Measurements from ENCODE around the gene ARAP1. TPM values are rescaled to one million over a fixed set of nuclear protein-coding genes. Genes with fewer than 3 reads are reported as not detected.

Gene ARAP1
- total RNA-seq, 2 experiments from 2014 or later: 69.9 to 76.6 TPM

- ChIA-PET CTCF (interaction anchor here (0.6 to 2.5 kb wide), 11 partner anchors 8 to 928 kb away, joined by 3 to 23 read pairs (median 4); no protein-coding TSS in a partner anchor), POLR2A (interaction anchor here (0.6 to 0.7 kb wide), 2 partner anchors 10 to 1078 kb away, joined by 3 to 7 read pairs; no protein-coding TSS in a partner anchor)
- peaks cover 11% of the 10 kb centered on the region for H3K4me1 Mint-ChIP-seq
- no peak overlapping the region for H3K4me3 Mint-ChIP-seq
- H3K27me3 Mint-ChIP-seq: peaks cover 54% of the 10 kb centered on the region
- intact Hi-C loops (cut with DNase I, micrococcal nuclease): loop anchor here in 1 of 2 experiments (1.0 kb wide), 1 partner anchor 24 kb away; no protein-coding TSS in a partner anchor
- H3K27ac Mint-ChIP-seq: no peak overlapping the region
- peak; percentile 93 for ATAC-seq
- DNase-seq: peak; percentile 84
- H3K9me3 Mint-ChIP-seq (ENCODE audit: low read depth): peaks cover 7% of the 10 kb centered on the region
- H3K36me3 Mint-ChIP-seq (ENCODE audit: low read depth): no peaks in the 10 kb centered on the region
These were observed 83.4 kb downstream of the ARAP1 start for GRCh38 chr11:72668629-72669347.

GRCh38 chr11:72665911-72666472, 86.2 kb downstream of the ARAP1 start:
- intact Hi-C loops (cut with DNase I, micrococcal nuclease): no loop called here
- no peak for DNase-seq
- H3K27me3 Mint-ChIP-seq: peaks cover 33% of the 10 kb centered on the region
- H3K9me3 Mint-ChIP-seq (ENCODE audit: low read depth): peaks cover 7% of the 10 kb centered on the region
- ATAC-seq: no peak
- peaks cover 11% of the 10 kb centered on the region for H3K4me1 Mint-ChIP-seq
- no peak overlapping the region for H3K4me3 Mint-ChIP-seq
- H3K36me3 Mint-ChIP-seq (ENCODE audit: low read depth): no peaks in the 10 kb centered on the region
- POLR2A ChIA-PET: no interaction called here
- H3K27ac Mint-ChIP-seq: no peak overlapping the region
- CTCF ChIA-PET: no interaction called here

GRCh38 chr11:72662036-72662435, 90.2 kb downstream of the ARAP1 start:
- no peak overlapping the region for H3K27ac Mint-ChIP-seq
- no peak for ATAC-seq
- ChIA-PET POLR2A (no interaction called here), CTCF (no interaction called here)
- no peak for DNase-seq
- H3K36me3 Mint-ChIP-seq (ENCODE audit: low read depth): no peaks in the 10 kb centered on the region
- peaks cover 9% of the 10 kb centered on the region for H3K27me3 Mint-ChIP-seq
- H3K4me3 Mint-ChIP-seq: no peak overlapping the region
- intact Hi-C loops (cut with DNase I, micrococcal nuclease): no loop called here
- H3K4me1 Mint-ChIP-seq: no peaks in the 10 kb centered on the region
- peaks cover 1% of the 10 kb centered on the region for H3K9me3 Mint-ChIP-seq (ENCODE audit: low read depth)

GRCh38 chr11:72661486-72661885, 90.7 kb downstream of the ARAP1 start:
- Mint-ChIP-seq H3K36me3 (ENCODE audit: low read depth) (no peaks in the 10 kb centered on the region), H3K4me3 (no peak overlapping the region), H3K27ac (no peak overlapping the region), H3K4me1 (no peaks in the 10 kb centered on the region), H3K9me3 (ENCODE audit: low read depth) (no peaks in the 10 kb centered on the region), H3K27me3 (peaks cover 7% of the 10 kb centered on the region)
- ATAC-seq: no peak
- CTCF ChIA-PET: interaction anchor here (1.3 kb wide), 1 partner anchor 23 kb away, joined by 3 read pairs; no protein-coding TSS in a partner anchor
- intact Hi-C loops (cut with DNase I, micrococcal nuclease): no loop called here
- POLR2A ChIA-PET: no interaction called here
- no peak for DNase-seq

GRCh38 chr11:72658989-72659640, 93.1 kb downstream of the ARAP1 start:
- intact Hi-C loops (cut with DNase I, micrococcal nuclease): loop anchor here in 1 of 2 experiments (1.0 kb wide), 1 partner anchor 41 kb away; no protein-coding TSS in a partner anchor
- H3K27ac Mint-ChIP-seq: no peak overlapping the region
- peaks cover 3% of the 10 kb centered on the region for H3K27me3 Mint-ChIP-seq
- H3K36me3 Mint-ChIP-seq (ENCODE audit: low read depth): no peaks in the 10 kb centered on the region
- no peaks in the 10 kb centered on the region for H3K9me3 Mint-ChIP-seq (ENCODE audit: low read depth)
- DNase-seq (no peak), ATAC-seq (no peak)
- ChIA-PET CTCF (interaction anchor here (0.8 kb wide), 1 partner anchor 51 kb away, joined by 3 read pairs; no protein-coding TSS in a partner anchor), POLR2A (no interaction called here)
- H3K4me1 Mint-ChIP-seq: no peaks in the 10 kb centered on the region
- H3K4me3 Mint-ChIP-seq: no peak overlapping the region

GRCh38 chr11:72657411-72658100, 94.7 kb downstream of the ARAP1 start:
- H3K27ac Mint-ChIP-seq: no peak overlapping the region
- ATAC-seq (no peak), DNase-seq (no peak)
- CTCF ChIA-PET: interaction anchor here (0.7 kb wide), 2 partner anchors 72 to 597 kb away, joined by 3 to 4 read pairs; no protein-coding TSS in a partner anchor
- H3K36me3 Mint-ChIP-seq (ENCODE audit: low read depth): no peaks in the 10 kb centered on the region
- H3K9me3 Mint-ChIP-seq (ENCODE audit: low read depth): no peaks in the 10 kb centered on the region
- POLR2A ChIA-PET: no interaction called here
- no peaks in the 10 kb centered on the region for H3K27me3 Mint-ChIP-seq
- intact Hi-C loops (cut with DNase I, micrococcal nuclease): loop anchor here in 1 of 2 experiments (1.0 kb wide), 1 partner anchor 39 kb away; no protein-coding TSS in a partner anchor
- no peaks in the 10 kb centered on the region for H3K4me1 Mint-ChIP-seq
- H3K4me3 Mint-ChIP-seq: no peak overlapping the region

GRCh38 chr11:72655896-72656464, 96.2 kb downstream of the ARAP1 start:
- H3K4me3 Mint-ChIP-seq: no peak overlapping the region
- POLR2A ChIA-PET: no interaction called here
- H3K9me3 Mint-ChIP-seq (ENCODE audit: low read depth): no peaks in the 10 kb centered on the region
- H3K4me1 Mint-ChIP-seq: no peaks in the 10 kb centered on the region
- no peaks in the 10 kb centered on the region for H3K27me3 Mint-ChIP-seq
- intact Hi-C loops (cut with DNase I, micrococcal nuclease): no loop called here
- ATAC-seq: no peak
- H3K36me3 Mint-ChIP-seq (ENCODE audit: low read depth): no peaks in the 10 kb centered on the region
- DNase-seq: no peak
- CTCF ChIA-PET: no interaction called here
- H3K27ac Mint-ChIP-seq: no peak overlapping the region

GRCh38 chr11:72655014-72655413, 97.2 kb downstream of the ARAP1 start:
- CTCF ChIA-PET: no interaction called here
- Mint-ChIP-seq H3K27me3 (no peaks in the 10 kb centered on the region), H3K4me1 (no peaks in the 10 kb centered on the region), H3K4me3 (no peak overlapping the region), H3K27ac (no peak overlapping the region), H3K9me3 (ENCODE audit: low read depth) (no peaks in the 10 kb centered on the region), H3K36me3 (ENCODE audit: low read depth) (no peaks in the 10 kb centered on the region)
- DNase-seq (no peak), ATAC-seq (no peak)
- intact Hi-C loops (cut with DNase I, micrococcal nuclease): no loop called here
- POLR2A ChIA-PET: no interaction called here

- Mint-ChIP-seq H3K4me1 (no peaks in the 10 kb centered on the region), H3K36me3 (ENCODE audit: low read depth) (no peaks in the 10 kb centered on the region), H3K27ac (no peak overlapping the region), H3K4me3 (no peak overlapping the region), H3K9me3 (ENCODE audit: low read depth) (no peaks in the 10 kb centered on the region), H3K27me3 (no peaks in the 10 kb centered on the region)
- ATAC-seq (no peak), DNase-seq (no peak)
- ChIA-PET CTCF (interaction anchor here (1.1 kb wide), 1 partner anchor 183 kb away, joined by 4 read pairs; no protein-coding TSS in a partner anchor), POLR2A (no interaction called here)
- intact Hi-C loops (cut with DNase I, micrococcal nuclease): no loop called here
These were observed 98.6 kb downstream of the ARAP1 start for GRCh38 chr11:72653649-72654048.

- no peaks in the 10 kb centered on the region for H3K36me3 Mint-ChIP-seq (ENCODE audit: low read depth)
- ChIA-PET POLR2A (no interaction called here), CTCF (interaction anchor here (0.6 to 1.1 kb wide), 2 partner anchors 182 to 568 kb away, joined by 3 to 4 read pairs; no protein-coding TSS in a partner anchor)
- intact Hi-C loops (cut with DNase I, micrococcal nuclease): no loop called here
- ATAC-seq (no peak), DNase-seq (no peak)
- H3K4me3 Mint-ChIP-seq: no peak overlapping the region
- H3K27ac Mint-ChIP-seq: no peak overlapping the region
- no peaks in the 10 kb centered on the region for H3K4me1 Mint-ChIP-seq
- H3K27me3 Mint-ChIP-seq: no peaks in the 10 kb centered on the region
- no peaks in the 10 kb centered on the region for H3K9me3 Mint-ChIP-seq (ENCODE audit: low read depth)
These were observed 99.2 kb downstream of the ARAP1 start for GRCh38 chr11:72652873-72653630.

Measured in activated CD4-positive, alpha-beta T cell treated with anti-CD3 and anti-CD28 coated beads for 36 hours (primary cell).